Stimulated activated CD4-positive, alpha-beta T cell treated with anti-CD3 and anti-CD28 coated beads, Interleukin-1b, Interleukin-23, amount 100 ng/mL, for 1 hour (primary cell): ENCODE measurements around the gene RFNG.

ENCODE experiments used
- DNase-seq, 2 donors: peaks; one replicate each; pipeline ENCODE4 v3.0.0-alpha.2; 2020; ENCODE audit warnings: low read depth in 2 of 2

RFNG gene

GRCh38 chr17:82025401-82026107, 26.1 kb downstream of the RFNG start:
- DNase-seq = no peak

- DNase-seq = no peak
Measured at GRCh38 chr17:82024859-82025258, 26.8 kb downstream of the RFNG start.

- DNase-seq = no peak
Measured at GRCh38 chr17:82023447-82024241, 28.0 kb downstream of the RFNG start.

- DNase-seq = peak; percentile 99 to 100
Measured at GRCh38 chr17:82022981-82023446, 28.6 kb downstream of the RFNG start, which contains the start of gene LRRC45. Gene LRRC45, plus strand, starts transcription at chr17:82023305. Its CDS starts 339 bp downstream, at chr17:82023644.

GRCh38 chr17:82022310-82022980, 29.2 kb downstream of the RFNG start, which contains the start of gene CENPX:
Gene CENPX, minus strand, starts transcription at chr17:82022878. Its CDS starts 17 bp downstream, at chr17:82022861.
- DNase-seq = no peak

- DNase-seq = no peak
Measured at GRCh38 chr17:82021900-82022309, 29.7 kb downstream of the RFNG start.

GRCh38 chr17:82021107-82021899, 30.3 kb downstream of the RFNG start:
- DNase-seq = no peak

GRCh38 chr17:82020572-82021106, 31.0 kb downstream of the RFNG start:
- DNase-seq = no peak

- peak in 1 of 2 donors; percentile 46 for DNase-seq
Measured at GRCh38 chr17:82019690-82020571, 31.7 kb downstream of the RFNG start.

GRCh38 chr17:82018989-82019689, 32.5 kb downstream of the RFNG start:
- DNase-seq = no peak

GRCh38 chr17:82018152-82018988, 33.2 kb downstream of the RFNG start:
- no peak for DNase-seq

- DNase-seq = no peak
Measured at GRCh38 chr17:82017612-82018151, 33.9 kb downstream of the RFNG start.

GRCh38 chr17:82016875-82017459, 34.6 kb downstream of the RFNG start:
- DNase-seq = no peak

- DNase-seq = no peak
Measured at GRCh38 chr17:82016061-82016874, 35.3 kb downstream of the RFNG start.

GRCh38 chr17:82015311-82015971, 36.2 kb downstream of the RFNG start:
- DNase-seq = no peak

GRCh38 chr17:82014971-82015310, 36.7 kb downstream of the RFNG start:
- no peak for DNase-seq

- DNase-seq = no peak
Measured at GRCh38 chr17:82014432-82014831, 37.2 kb downstream of the RFNG start.
